Measurements from ENCODE around the gene TRANK1.

The TRANK1 gene

DNA sequence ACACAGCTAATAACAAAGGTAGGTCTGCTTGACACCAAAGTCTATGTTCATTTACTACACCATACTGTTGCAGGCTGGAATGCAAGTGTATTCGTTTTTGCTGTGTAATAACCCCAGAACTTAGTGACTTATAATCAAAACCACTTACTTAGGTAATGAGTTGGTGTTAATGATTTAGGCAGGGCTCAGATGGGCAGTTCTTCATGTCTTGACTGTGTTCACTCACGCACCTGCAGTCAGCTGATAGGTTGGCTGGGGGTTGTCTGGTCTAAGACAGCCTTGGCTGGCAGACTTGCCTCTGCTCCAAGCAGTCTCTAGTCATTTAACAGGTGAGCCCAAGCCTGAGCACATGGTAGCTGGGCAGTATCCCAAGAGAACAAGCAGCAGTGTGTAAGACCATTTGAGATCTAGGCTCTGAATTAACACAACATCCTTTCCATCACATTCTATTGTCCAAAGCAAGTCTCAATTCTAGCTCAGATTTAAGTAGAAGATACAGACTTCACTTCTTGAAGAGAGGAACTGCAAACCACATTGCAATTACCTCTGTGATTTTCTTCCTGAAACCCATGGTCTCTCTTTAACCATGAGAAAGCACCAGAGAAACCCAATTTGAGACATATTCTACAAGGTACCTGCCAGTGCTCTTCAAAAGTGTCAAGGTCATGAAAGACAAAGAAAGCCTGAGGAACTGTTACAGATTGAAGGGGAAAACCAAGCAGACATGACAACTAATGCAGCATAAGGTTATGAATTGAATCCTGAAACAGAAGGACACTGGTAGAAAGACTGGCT lies 167.2 kb downstream of the TRANK1 start (continued):
- no peak for TF ChIP-seq ZNF174 (tag by site-specific recombination; IDR thresholded peaks at IDR 0.05)
- TF ChIP-seq, protein P1, sequence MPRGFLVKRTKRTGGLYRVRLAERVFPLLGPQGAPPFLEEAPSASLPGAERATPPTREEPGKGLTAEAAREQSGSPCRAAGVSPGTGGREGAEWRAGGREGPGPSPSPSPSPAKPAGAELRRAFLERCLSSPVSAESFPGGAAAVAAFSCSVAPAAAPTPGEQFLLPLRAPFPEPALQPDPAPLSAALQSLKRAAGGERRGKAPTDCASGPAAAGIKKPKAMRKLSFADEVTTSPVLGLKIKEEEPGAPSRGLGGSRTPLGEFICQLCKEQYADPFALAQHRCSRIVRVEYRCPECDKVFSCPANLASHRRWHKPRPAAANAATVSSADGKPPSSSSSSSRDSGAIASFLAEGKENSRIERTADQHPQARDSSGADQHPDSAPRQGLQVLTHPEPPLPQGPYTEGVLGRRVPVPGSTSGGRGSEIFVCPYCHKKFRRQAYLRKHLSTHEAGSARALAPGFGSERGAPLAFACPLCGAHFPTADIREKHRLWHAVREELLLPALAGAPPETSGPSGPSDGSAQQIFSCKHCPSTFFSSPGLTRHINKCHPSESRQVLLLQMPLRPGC (tag by site-specific recombination; IDR thresholded peaks at IDR 0.05), result no peak
- TF ChIP-seq ZNF561 (tag by site-specific recombination; IDR thresholded peaks at IDR 0.05; ENCODE audit: borderline replicate concordance), result no peak
- no peak for TF ChIP-seq ZNF248 (tag by site-specific recombination; IDR thresholded peaks at IDR 0.05)
- no peak for TF ChIP-seq ZNF169 (tag by site-specific recombination; IDR thresholded peaks at IDR 0.05)
- no peak for TF ChIP-seq ZNF677 (tag by site-specific recombination; IDR thresholded peaks at IDR 0.05)

Data from HEK293 (cell line).